ENCODE data around the gene ADISSP.
"Not testable (repeated sequence)": the region's sequence is repeated elsewhere in the genome, so short reads cannot be mapped to it uniquely, and the experiment has no call there.

GRCh38 chr20:3789201-3789600 is 21.6 kb upstream of the ADISSP start:
- TF ChIP-seq FOSL1 (CRISPR knock-in tag; IDR thresholded peaks at IDR 0.05; ENCODE audit: borderline replicate concordance); EZH2 (conservative IDR thresholded peaks at IDR 0.05; ENCODE audit: low read depth, low read length); CTCF (CRISPR knock-in tag; IDR thresholded peaks at IDR 0.05): not testable (repeated sequence)

Measured in HepG2 (cell line).